Measurements from ENCODE around the gene CDC26.

Gene CDC26

DNA sequence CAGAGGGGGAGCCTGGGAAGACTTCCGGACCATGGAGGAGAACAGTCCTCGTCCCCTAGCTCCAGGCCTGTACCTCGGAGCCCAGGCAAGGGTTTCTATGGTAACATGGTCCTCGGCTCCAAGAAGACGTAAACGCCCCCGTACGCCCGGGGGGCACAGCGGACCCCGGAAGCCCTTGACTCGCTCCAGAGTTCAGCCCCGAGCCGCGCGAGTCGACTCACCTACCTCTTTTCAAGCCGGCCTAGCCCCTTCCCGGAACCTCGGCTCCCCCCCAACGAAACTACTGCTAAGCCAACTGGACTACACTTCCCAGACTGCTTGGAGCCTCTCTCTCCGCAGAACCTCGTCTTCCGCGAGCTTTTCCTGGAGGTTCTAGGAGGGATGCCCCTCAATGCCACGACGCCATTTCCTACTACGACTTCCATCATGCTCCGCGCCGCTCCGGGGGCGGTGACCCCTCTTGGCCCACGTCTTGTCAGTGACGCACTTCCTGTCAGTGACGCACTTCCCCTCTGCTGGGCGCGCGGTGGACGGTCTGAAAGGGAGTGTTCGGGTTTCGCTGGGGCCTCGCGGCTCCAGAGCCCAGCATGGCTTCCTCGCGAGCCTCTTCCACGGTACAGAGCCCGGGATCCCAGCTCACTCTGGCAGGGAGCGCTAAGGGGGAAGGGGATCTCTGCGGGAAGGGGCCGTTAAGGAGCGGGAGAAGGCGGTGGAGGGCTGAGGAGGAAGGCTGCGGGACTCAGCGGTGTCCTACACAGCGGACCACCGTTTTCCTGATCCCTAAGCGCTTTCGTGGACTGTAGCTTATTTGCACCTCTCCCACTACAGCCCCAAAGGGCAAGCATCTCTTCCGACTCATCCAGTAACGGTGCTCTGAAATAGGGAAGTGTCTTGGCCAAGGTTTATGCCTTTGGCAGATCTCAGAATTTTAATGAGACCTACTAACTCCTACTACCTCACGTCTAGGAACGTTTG, at the start of gene CDC26, which contains the start of gene PRPF4:
Gene CDC26, minus strand, starts transcription at position 416 of the 975 bp plus-strand sequence. CDS start 3,065 bp downstream, outside the sequence.
Gene PRPF4, plus strand, starts transcription at position 502 of the 975 bp plus-strand sequence. Its CDS starts 86 bp downstream, at position 588.
- Histone ChIP-seq H3K4me1 (ENCODE audit: low read length) (peaks cover 10% of the 10 kb centered on the region), H3K9me2 (replicated peaks; ENCODE audit: insufficient read depth, low read length) (no peaks in the 10 kb centered on the region), H3K79me2 (ENCODE audit: low read length) (peaks cover 65% of the 10 kb centered on the region), H3K36me3 (replicated peaks; ENCODE audit: insufficient read depth, low read length) (peaks cover 14% of the 10 kb centered on the region), H3K4me2 (ENCODE audit: low read depth, low read length) (peak within 1 kb of the TSS; percentile 85), H3K27me3 (replicated peaks; ENCODE audit: insufficient read depth, low read length) (no peaks in the 10 kb centered on the region), H3F3A (ENCODE audit: insufficient read depth, low read length) (peaks cover 6% of the 10 kb centered on the region), H3K4me3 (ENCODE audit: low read length) (peak within 1 kb of the TSS; percentile 98), H4K20me1 (ENCODE audit: insufficient read depth, low read length) (no peaks in the 10 kb centered on the region), H2AFZ (ENCODE audit: low read length) (peak within 1 kb of the TSS; percentile 84), H3K9me3 (replicated peaks; ENCODE audit: insufficient read depth, low read length) (no peaks in the 10 kb centered on the region), H3K27ac (ENCODE audit: low read length) (peak within 1 kb of the TSS; percentile 80), H3K9ac (ENCODE audit: low read length) (peak within 1 kb of the TSS; percentile 93)
- TF ChIP-seq, protein P1, sequence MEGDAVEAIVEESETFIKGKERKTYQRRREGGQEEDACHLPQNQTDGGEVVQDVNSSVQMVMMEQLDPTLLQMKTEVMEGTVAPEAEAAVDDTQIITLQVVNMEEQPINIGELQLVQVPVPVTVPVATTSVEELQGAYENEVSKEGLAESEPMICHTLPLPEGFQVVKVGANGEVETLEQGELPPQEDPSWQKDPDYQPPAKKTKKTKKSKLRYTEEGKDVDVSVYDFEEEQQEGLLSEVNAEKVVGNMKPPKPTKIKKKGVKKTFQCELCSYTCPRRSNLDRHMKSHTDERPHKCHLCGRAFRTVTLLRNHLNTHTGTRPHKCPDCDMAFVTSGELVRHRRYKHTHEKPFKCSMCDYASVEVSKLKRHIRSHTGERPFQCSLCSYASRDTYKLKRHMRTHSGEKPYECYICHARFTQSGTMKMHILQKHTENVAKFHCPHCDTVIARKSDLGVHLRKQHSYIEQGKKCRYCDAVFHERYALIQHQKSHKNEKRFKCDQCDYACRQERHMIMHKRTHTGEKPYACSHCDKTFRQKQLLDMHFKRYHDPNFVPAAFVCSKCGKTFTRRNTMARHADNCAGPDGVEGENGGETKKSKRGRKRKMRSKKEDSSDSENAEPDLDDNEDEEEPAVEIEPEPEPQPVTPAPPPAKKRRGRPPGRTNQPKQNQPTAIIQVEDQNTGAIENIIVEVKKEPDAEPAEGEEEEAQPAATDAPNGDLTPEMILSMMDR (IDR thresholded peaks at IDR 0.05; ENCODE audit: low read length), result no peak
- TF ChIP-seq EZH2 (optimal IDR thresholded peaks at IDR 0.05; ENCODE audit: low read depth, low read length), result no peak
- TF ChIP-seq EZH2phosphoT487 (IDR thresholded peaks at IDR 0.05; ENCODE audit: low read length), result no peak
- peak; percentile 97 for DNase-seq

DNA sequence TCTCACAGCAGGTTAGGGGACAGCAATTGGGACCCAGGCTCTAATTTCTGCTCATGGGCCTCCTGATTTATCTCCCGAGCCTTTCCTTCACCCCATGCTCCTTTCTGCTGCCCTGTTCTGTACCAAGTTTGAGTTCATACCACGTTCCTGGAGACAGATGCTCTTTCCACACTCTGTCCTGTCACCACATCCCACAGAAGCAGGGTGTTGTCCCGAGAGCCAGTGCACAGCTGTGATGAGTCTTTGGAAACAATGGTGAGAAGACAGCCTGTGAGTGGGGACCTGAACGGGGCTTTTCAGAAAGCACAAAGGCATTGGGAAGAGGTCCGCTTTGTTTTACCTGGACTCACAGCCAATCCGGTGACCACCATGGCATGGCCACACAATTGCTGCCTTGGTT, 47.3 kb upstream of the CDC26 start:
- no peaks in the 10 kb centered on the region for H3K27me3 ChIP-seq (replicated peaks; ENCODE audit: insufficient read depth, low read length)
- TF ChIP-seq EZH2 (optimal IDR thresholded peaks at IDR 0.05; ENCODE audit: low read depth, low read length) (no peak), EZH2phosphoT487 (IDR thresholded peaks at IDR 0.05; ENCODE audit: low read length) (no peak)
- TF ChIP-seq, protein P1 (IDR thresholded peaks at IDR 0.05; ENCODE audit: low read length), result no peak
- H3K79me2 ChIP-seq (ENCODE audit: low read length), result no peaks in the 10 kb centered on the region
- H3K4me2 ChIP-seq (ENCODE audit: low read depth, low read length), result no peak overlapping the region
- H3K9me2 ChIP-seq (replicated peaks; ENCODE audit: insufficient read depth, low read length), result no peaks in the 10 kb centered on the region
- no peak overlapping the region for H3K4me3 ChIP-seq (ENCODE audit: low read length)
- no peaks in the 10 kb centered on the region for H4K20me1 ChIP-seq (ENCODE audit: insufficient read depth, low read length)
- no peaks in the 10 kb centered on the region for H3K9me3 ChIP-seq (replicated peaks; ENCODE audit: insufficient read depth, low read length)
- no peaks in the 10 kb centered on the region for H3F3A ChIP-seq (ENCODE audit: insufficient read depth, low read length)
- no peak overlapping the region for H3K27ac ChIP-seq (ENCODE audit: low read length)
- H3K36me3 ChIP-seq (replicated peaks; ENCODE audit: insufficient read depth, low read length), result no peaks in the 10 kb centered on the region
- no peaks in the 10 kb centered on the region for H3K4me1 ChIP-seq (ENCODE audit: low read length)
- no peak overlapping the region for H3K9ac ChIP-seq (ENCODE audit: low read length)
- no peak overlapping the region for H2AFZ ChIP-seq (ENCODE audit: low read length)
- DNase-seq, result no peak

DNA sequence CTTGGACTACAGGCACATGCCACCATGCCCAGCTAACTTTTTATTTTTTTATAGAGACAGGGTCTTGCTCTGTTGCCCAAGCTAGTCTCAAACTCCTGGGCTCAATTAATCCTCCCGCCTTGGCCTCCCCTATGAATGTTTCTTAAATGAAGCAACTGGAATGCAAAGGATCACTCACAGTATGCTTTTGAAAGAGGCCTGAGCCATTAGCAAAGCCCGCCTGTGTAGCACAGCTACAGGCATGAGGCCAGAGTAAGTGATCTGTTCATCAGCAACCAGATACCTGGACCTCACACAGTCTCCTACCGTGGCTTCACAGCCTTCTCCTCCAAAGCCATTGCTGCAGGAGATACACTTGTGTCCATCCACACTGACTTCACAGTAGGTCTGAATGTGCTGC, 44.7 kb upstream of the CDC26 start:
- no peaks in the 10 kb centered on the region for H3K36me3 ChIP-seq (replicated peaks; ENCODE audit: insufficient read depth, low read length)
- H3K9me3 ChIP-seq (replicated peaks; ENCODE audit: insufficient read depth, low read length), result no peaks in the 10 kb centered on the region
- H3K79me2 ChIP-seq (ENCODE audit: low read length), result no peaks in the 10 kb centered on the region
- no peak overlapping the region for H3K4me3 ChIP-seq (ENCODE audit: low read length)
- no peak overlapping the region for H3K9ac ChIP-seq (ENCODE audit: low read length)
- TF ChIP-seq, protein P1 (IDR thresholded peaks at IDR 0.05; ENCODE audit: low read length), result no peak
- no peak for TF ChIP-seq EZH2phosphoT487 (IDR thresholded peaks at IDR 0.05; ENCODE audit: low read length)
- no peak for TF ChIP-seq EZH2 (optimal IDR thresholded peaks at IDR 0.05; ENCODE audit: low read depth, low read length)
- no peak overlapping the region for H3K4me2 ChIP-seq (ENCODE audit: low read depth, low read length)
- H3K27ac ChIP-seq (ENCODE audit: low read length), result no peak overlapping the region
- no peaks in the 10 kb centered on the region for H4K20me1 ChIP-seq (ENCODE audit: insufficient read depth, low read length)
- no peak overlapping the region for H2AFZ ChIP-seq (ENCODE audit: low read length)
- no peaks in the 10 kb centered on the region for H3K4me1 ChIP-seq (ENCODE audit: low read length)
- no peaks in the 10 kb centered on the region for H3K27me3 ChIP-seq (replicated peaks; ENCODE audit: insufficient read depth, low read length)
- DNase-seq, result no peak
- H3K9me2 ChIP-seq (replicated peaks; ENCODE audit: insufficient read depth, low read length), result no peaks in the 10 kb centered on the region
- no peaks in the 10 kb centered on the region for H3F3A ChIP-seq (ENCODE audit: insufficient read depth, low read length)
